HL-60 (cell line): Measurements from ENCODE around the gene FSCN2.
A peak's percentile ranks its signal among the peaks of the same experiment; 100 is the strongest.

Experiments
- CTCF ChIP-seq: IDR thresholded peaks from one replicate; pipeline ENCODE4 v1.5.1; 2011; ENCODE audit warnings: low read length, control low read depth, inconsistent platforms; ENCODE audit not compliant: insufficient read depth
- GABPA ChIP-seq: IDR thresholded peaks from 2 replicates; pipeline ENCODE4 v1.6.1; 2012; ENCODE audit warnings: low read depth
- SPI1 ChIP-seq: IDR thresholded peaks from 2 replicates; pipeline ENCODE4 v1.6.1; 2012; ENCODE audit warnings: low read depth, mild to moderate bottlenecking, borderline replicate concordance

GRCh38 chr17:81558941-81559806, 31.0 kb downstream of the FSCN2 start:
- no peak for TF ChIP-seq SPI1
- peak; percentile 75 for TF ChIP-seq CTCF
- no peak for TF ChIP-seq GABPA
